ENCODE data around the gene RNLS.

GRCh38 chr10:88542522-88542921 is 40.6 kb downstream of the RNLS start:
- no peak for TF ChIP-seq CTCF (IDR thresholded peaks at IDR 0.05; ENCODE audit: low read depth, low read length)
- no peak for TF ChIP-seq EZH2phosphoT487 (IDR thresholded peaks at IDR 0.05; ENCODE audit: low read depth)
